T47D (cell line): Measurements from ENCODE around the gene PRR23A.

Experiments
- DNase-seq, 2 experiments: peaks; one replicate each; pipeline versions ENCODE4 v3.0.0 to v3.0.0-alpha.2; 2011 to 2012; ENCODE audit warnings: low read depth in 1 of 2, low spot score in 1 of 2
- JUND ChIP-seq: IDR thresholded peaks from 2 replicates; pipeline ENCODE4 v1.6.1; 2012; ENCODE audit warnings: low read depth
- in situ Hi-C: cut with HindIII; loops from 2 replicates; pipeline ENCODE4 v1.10.0; 2016; ENCODE audit warnings: low sequenced_read_pairs, low pct_unique_long_range_greater_than_20kb

PRR23A gene

GRCh38 chr3:139016430-139017048, 10.5 kb upstream of the PRR23A start:
- no peak for DNase-seq
- no peak for TF ChIP-seq JUND
- in situ Hi-C loops = no loop called here

- in situ Hi-C loops = no loop called here
- no peak for DNase-seq
- TF ChIP-seq JUND = no peak
Measured at GRCh38 chr3:139005356-139005993, 593 bp downstream of the PRR23A start.

- in situ Hi-C loops = no loop called here
- DNase-seq = no peak
- no peak for TF ChIP-seq JUND
Measured at GRCh38 chr3:138995706-138996105, 10.4 kb downstream of the PRR23A start.

GRCh38 chr3:138987181-138987580, 18.9 kb downstream of the PRR23A start:
- no peak for DNase-seq
- in situ Hi-C loops = no loop called here
- TF ChIP-seq JUND = no peak

GRCh38 chr3:138985932-138986331, 20.1 kb downstream of the PRR23A start:
- no peak for TF ChIP-seq JUND
- no peak for DNase-seq
- in situ Hi-C loops = no loop called here

DNA sequence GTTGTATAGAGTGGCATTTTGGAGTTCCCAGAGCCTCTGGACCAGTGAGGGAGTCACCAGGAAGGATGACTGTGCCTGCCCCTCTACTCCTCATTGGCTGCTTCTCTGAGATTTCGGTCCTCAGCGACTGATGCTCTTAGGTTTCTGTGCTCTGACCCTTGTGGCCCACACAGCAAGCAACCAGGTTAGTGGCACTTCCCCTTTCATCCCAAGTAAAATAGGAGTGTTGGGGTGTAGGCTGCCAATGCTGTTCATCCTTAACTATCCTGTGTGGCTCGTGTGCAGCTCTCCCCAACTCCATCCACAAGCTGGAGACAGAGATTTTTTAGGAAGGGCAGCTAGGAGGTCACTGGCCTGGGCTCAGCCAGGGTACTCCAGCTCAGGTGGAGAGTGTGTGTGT, 21.3 kb downstream of the PRR23A start:
- no peak for TF ChIP-seq JUND
- no peak for DNase-seq
- in situ Hi-C loops = no loop called here

DNA sequence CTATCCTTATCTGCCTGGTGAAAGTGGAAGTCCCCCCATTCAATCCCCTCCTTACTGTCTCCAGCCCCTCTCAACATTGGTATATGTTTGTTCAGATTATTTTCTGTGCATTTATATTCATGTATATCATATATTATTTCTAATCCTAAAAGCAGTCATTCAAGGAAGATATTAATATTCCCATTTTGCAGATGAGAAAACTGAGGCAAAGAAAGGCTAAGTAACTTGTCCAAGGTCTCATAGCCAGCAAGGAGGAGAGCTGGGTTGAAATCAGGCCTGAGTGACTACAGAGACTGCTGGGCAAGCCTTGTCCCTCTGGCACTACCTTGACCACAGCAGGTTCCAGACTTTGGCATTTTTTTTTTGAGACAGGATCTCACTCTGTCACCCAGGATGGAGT, 30.0 kb downstream of the PRR23A start:
- no peak for DNase-seq
- TF ChIP-seq JUND = no peak
- in situ Hi-C loops = no loop called here

DNA sequence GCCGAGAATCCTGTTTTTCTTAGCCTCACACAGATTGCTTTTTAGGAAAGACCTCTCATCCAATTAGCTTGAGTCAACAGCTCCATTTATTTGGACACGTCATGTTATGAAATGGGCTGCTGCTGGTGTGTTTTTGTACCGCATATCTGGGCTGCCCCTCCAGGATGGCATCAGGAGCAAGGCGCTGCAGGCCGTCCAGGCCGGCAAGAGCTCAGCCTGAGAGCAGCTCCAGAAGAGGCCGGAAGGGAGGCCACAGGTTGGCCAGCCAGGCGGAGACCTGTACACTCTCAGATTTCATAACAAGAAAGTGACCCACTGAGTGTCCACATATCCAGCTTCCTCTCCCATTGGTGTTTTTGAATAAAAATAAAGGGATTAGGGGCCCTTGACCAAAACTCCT, 30.7 kb downstream of the PRR23A start:
- DNase-seq = no peak
- in situ Hi-C loops = no loop called here
- no peak for TF ChIP-seq JUND

- in situ Hi-C loops = no loop called here
- TF ChIP-seq JUND = no peak
- DNase-seq = no peak
Measured at GRCh38 chr3:138974462-138974861, 31.6 kb downstream of the PRR23A start.

DNA sequence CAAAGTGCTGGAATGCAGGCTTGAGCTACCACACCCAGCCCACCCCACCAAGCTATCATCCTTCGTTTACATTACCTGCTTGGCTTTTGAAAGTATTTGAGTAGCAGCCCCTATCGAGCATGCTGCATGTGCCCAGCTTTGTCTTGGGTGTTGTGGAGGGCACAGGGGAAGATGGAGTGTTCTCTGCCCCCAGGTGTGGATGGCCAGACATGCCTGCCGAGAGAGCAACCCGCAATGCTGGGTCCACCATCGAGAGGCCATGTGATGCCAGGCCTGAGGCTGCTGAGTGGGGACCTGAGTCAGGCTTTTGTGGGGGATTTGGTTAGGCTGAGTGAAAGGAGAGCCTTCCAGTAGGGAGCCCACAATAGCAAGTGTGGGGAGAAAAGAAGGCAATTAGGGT, 33.1 kb downstream of the PRR23A start:
- no peak for TF ChIP-seq JUND
- in situ Hi-C loops = no loop called here
- no peak for DNase-seq

- in situ Hi-C loops = no loop called here
- DNase-seq = no peak
- no peak for TF ChIP-seq JUND
Measured at GRCh38 chr3:138971766-138972320, 34.2 kb downstream of the PRR23A start.

- TF ChIP-seq JUND = no peak
- DNase-seq = no peak
- in situ Hi-C loops = no loop called here
Measured at GRCh38 chr3:138964923-138965322, 41.1 kb downstream of the PRR23A start.

DNA sequence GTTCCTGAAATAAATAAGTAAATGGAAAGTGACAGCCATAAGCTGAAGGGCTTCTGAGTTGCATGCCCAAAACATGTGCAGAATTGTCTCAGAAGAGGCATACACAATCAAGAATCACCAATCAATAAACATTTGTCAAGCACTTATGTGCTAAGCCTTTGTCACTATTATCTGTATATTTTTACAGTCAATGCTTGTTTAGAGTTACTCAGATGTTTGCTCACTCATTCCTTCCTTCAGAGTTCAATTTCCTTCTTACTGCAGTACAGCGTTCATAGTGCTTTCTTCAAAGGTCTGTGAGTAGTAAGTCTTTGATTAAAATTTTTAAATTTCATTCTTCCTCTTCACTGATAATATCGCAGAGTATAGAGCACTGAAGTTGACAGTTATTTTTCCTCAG, 41.8 kb downstream of the PRR23A start:
- in situ Hi-C loops = no loop called here

GRCh38 chr3:138962854-138963560, 43.1 kb downstream of the PRR23A start:
- TF ChIP-seq JUND = no peak
- DNase-seq = no peak
- in situ Hi-C loops = no loop called here

More for the DNA sequence above, 41.8 kb downstream of the PRR23A start:
- no peak for TF ChIP-seq JUND
- peak in 1 of 2 experiments; percentile 69 for DNase-seq
